Hematopoietic multipotent progenitor cell treated with erythropoietin and hydrocortisone succinate and interleukin-3 and kit ligand, for 6 days (in vitro differentiated cells): ENCODE data around the gene FCGBP.
"Not testable (repeated sequence)": the region's sequence is repeated elsewhere in the genome, so short reads cannot be mapped to it uniquely, and the experiment has no call there.

Source experiments
- DNase-seq: peaks from one replicate; pipeline ENCODE4 v3.0.0-alpha.2; 2015

The FCGBP gene

GRCh38 chr19:39916236-39916635 is 18.2 kb downstream of the FCGBP start:
- no peak for DNase-seq

- DNase-seq: no peak
Measured at GRCh38 chr19:39915848-39916215, 18.6 kb downstream of the FCGBP start.

- DNase-seq: no peak
Measured at GRCh38 chr19:39915101-39915847, 19.2 kb downstream of the FCGBP start.

GRCh38 chr19:39913682-39914333 is 20.6 kb downstream of the FCGBP start:
- no peak for DNase-seq

GRCh38 chr19:39908803-39909202 is 25.6 kb downstream of the FCGBP start:
- no peak for DNase-seq

- DNase-seq: no peak
Measured at GRCh38 chr19:39906820-39907611, 27.4 kb downstream of the FCGBP start.

GRCh38 chr19:39906283-39906682 is 28.2 kb downstream of the FCGBP start:
- no peak for DNase-seq

GRCh38 chr19:39903486-39904091 is 30.8 kb downstream of the FCGBP start:
- not testable (repeated sequence) for DNase-seq

GRCh38 chr19:39902326-39902725 is 32.1 kb downstream of the FCGBP start:
- DNase-seq: not testable (repeated sequence)

GRCh38 chr19:39901681-39902080 is 32.8 kb downstream of the FCGBP start:
- not testable (repeated sequence) for DNase-seq

GRCh38 chr19:39898858-39899257 is 35.6 kb downstream of the FCGBP start:
- not testable (repeated sequence) for DNase-seq

GRCh38 chr19:39897511-39898245 is 36.8 kb downstream of the FCGBP start:
- peak; percentile 65 for DNase-seq

- DNase-seq: not testable (repeated sequence)
Measured at GRCh38 chr19:39895096-39895495, 39.3 kb downstream of the FCGBP start.

GRCh38 chr19:39894236-39894606 is 40.2 kb downstream of the FCGBP start:
- DNase-seq: not testable (repeated sequence)

- DNase-seq: peak; percentile 26
Measured at GRCh38 chr19:39893366-39894235, 40.8 kb downstream of the FCGBP start.

- DNase-seq: not testable (repeated sequence)
Measured at GRCh38 chr19:39892506-39892902, 41.9 kb downstream of the FCGBP start.

GRCh38 chr19:39891660-39892505 is 42.6 kb downstream of the FCGBP start:
- peak; percentile 10 for DNase-seq

- DNase-seq: no peak
Measured at GRCh38 chr19:39890755-39891551, 43.5 kb downstream of the FCGBP start.
